Jurkat, Clone E6-1 (cell line): ENCODE measurements around the gene ANKRD39.
A peak's percentile ranks its signal among the peaks of the same experiment; 100 is the strongest.
"Not testable (repeated sequence)": the region's sequence is repeated elsewhere in the genome, so short reads cannot be mapped to it uniquely, and the experiment has no call there.

ENCODE experiments used
- DNase-seq: peaks from one replicate; pipeline ENCODE4 v3.0.0-alpha.2; 2011; ENCODE audit warnings: low read depth, low spot score
- H3K4me3 ChIP-seq: 2 replicates; pipeline ENCODE4 v1.5.1; 2011; ENCODE audit warnings: mild to moderate bottlenecking, low read length, control low read depth, moderate library complexity

ANKRD39 gene

DNA sequence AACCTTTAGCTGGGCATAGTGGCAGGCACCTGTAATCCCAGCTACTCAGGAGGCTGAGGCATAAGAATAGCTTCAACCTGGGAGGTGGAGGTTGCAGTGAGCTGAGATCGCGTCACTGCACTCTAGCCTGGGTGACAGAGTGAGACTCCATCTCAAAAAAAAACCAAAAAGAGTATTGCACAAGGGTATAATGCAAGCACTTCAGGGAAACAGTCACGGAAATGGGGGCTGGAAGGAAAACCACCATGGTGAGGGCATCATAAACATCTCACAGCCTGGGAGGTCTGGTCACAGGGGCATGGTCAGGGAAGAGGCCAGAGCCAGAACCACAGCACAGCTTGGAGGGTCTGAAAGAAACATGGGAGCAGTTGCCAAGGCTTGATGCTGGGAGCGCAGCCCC, 5.2 kb upstream of the ANKRD39 start:
- H3K4me3 ChIP-seq, DNase-seq: not testable (repeated sequence)

DNA sequence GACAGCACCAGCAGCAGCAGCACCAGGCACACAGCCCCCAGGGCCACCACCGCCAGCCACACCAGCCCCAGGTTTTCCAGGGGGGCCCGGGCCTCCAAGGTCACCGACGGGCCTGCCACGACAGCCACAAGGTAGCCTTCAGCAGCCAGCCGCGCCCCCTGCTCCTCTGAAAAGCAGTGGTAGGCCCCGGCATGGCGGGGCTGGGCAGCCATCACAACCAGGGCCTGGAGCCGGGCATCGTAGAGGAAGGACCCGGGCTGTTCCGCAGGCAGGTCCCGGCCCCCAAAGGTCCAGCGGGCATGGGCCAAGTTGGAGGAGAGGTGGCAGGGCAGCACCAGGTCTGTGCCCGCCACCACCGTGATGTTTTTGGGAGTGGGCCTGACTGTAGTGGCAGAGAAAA, 3.3 kb upstream of the ANKRD39 start:
- DNase-seq = no peak
- no peak overlapping the region for H3K4me3 ChIP-seq

DNA sequence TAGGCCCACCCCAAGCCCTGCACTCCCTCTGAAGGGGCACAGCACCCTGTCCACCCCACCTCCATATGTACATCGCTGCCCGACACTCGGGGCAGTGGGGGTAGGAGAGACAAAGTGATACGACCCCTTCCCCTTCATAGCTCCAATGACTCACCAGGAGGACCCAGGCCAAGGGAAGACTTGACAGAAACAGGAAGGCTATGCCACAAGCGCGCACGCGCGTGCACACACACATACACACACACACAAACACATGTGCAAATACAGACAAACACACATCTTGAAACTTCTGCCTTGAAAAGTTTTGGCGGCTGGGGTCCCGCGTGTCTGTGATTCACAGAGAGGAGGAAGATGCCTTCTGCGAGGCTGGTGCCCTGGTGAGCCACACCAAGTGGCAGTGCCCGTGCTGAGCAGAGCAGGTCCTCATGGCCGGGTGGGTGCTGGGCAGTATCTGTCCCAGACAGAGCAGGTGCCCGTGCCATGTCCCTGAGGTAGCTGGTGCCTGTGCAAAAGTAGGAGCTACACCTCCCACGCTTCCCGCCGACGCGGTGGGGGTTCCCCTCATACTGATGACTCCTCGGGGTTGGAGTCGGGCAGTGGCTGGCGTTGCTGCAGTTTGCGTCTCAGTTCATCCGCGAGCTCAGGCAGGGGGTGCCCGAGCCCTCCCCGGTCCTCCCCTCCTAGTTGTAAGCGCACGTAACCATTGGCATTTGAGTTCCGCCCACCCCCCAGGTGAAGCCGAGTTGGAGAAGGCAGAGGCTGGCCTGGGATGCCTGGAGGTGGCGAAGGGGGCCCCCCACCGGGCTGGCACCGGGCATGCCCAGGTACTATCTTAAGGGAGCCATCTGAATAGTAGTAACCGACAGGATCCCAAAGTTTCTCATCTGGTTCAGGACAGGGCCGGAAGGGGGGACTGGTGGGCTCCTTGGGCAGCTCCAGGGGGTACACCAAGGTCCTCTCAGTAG, 2.5 kb upstream of the ANKRD39 start:
- no peak for DNase-seq
- no peak overlapping the region for H3K4me3 ChIP-seq

DNA sequence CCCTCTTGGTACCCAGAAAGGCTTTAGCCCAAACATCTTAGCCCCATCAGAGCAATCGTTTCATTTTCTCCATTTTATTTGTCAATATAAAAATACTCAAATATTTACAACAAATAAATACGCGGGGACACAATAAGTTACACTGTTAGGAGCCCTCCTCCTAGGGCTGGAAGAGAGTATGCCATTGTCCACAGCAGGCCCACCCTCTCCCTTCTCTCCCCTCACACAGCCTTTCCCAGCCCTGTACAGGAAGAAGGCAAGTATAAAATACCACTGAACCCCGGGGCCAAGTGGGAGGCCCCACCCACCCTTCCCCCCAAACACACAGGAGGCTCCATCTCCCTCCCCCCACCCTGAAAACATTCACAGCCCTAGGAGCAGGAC, 1.9 kb upstream of the ANKRD39 start:
- no peak overlapping the region for H3K4me3 ChIP-seq
- DNase-seq = no peak

DNA sequence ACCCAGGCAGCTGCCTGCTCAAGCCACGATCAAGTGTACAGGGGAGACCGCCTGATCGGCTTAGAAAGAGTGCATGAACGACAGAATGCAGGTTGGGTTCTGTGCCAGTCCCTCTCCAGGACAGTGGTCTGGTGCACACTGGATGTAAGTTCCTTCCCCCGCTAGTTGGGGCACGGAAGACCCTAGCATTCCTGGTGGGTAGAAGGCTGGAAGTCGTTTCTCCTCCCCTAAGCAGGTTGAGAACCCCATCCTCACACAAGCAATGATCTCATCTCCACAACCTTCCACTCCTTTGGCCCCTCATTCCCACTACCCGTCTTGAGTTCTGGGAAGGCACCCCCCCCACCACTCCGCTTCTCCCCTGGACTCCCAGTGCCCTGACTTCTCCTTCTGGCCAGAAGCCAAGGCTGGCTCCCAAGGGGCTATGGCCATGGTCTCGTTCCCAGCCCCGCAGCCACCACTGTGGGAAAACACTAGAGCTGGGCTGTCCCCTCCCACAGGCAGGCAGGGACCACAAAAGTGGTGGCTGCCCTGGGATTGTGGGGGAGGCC, 1.4 kb upstream of the ANKRD39 start:
- H3K4me3 ChIP-seq = no peak overlapping the region
- no peak for DNase-seq

DNA sequence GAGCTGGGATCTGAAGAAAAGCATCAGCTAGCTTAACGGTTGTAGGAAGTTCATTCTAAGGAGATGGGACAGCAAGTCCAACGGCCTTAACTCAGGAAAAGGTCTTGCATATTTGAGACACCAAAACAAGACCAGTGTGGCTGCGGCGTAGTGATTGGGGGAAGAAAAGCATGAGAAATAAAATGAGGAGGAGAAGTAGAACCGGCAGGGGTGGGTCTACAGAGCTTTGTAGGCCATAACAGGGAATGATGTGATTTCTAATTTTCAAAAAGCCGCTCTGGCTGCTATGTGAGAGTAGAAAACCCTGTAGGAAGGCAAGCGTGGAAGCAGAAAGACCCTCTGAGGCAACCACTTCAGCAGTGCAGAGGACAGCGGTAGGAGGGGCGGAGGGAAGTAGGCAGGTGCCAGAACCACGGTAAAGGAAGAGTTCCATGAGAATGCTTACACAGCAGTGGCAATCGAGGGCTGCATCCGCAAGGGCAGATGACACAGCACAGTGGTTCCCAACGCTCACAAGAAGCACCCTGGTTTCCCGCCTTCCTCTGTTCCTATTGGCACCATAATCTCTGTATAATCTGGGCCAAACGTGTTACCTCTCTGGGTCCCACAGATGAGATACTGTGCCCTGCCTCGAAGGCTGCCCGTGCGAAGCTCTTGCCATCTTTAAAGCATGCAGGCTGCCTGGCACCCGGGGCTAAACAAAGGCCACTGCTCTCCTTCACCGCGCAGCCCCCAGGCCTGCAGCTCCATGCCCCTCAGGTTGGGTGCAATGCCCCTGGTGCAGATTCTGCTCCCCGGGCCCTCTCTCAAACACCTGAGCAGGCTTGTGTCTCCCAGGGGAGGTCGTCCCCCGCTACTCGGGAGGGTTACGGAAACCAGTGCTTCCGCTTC, 795 bp downstream of the ANKRD39 start:
- peak; percentile 57 for DNase-seq
- H3K4me3 ChIP-seq = peak overlapping the region; percentile 84

DNA sequence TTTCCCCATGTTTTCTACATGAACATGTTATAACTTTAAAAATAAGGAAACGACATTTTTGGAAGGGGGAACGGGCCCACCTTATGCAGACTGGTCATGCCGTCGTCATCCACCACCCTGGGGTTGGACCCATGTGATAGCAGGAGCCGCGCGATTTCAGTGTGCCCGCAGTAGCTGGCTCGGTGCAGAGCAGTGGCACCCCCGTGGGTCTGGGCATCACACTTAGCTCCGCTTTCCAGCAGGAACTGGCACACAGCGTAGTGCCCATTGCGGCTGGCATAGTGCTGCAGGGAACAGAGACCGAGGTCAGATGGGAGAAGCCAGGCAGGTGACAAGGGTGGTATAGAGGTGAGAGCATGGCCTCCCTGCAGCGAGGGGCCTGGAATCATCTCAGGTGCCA, 4.5 kb downstream of the ANKRD39 start:
- no peak overlapping the region for H3K4me3 ChIP-seq
- DNase-seq = no peak

DNA sequence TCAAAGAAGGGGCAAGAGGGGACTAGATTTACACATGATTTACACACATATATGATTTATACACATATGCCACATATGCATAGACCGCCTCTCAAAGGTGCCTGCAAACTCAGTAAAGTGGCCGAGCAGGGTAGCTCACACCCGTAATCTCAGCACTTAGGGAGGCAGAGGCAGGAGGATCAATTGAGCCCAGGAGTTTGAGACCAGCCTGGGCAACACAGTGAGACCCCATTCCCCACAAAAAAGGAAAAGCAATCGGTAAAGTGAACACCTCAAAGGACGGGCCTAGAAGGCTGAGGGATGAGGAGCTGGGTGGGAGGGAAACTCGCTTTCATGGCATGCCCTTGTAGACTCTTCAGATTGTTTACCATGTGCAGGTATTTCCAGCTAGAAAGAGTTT, 5.1 kb downstream of the ANKRD39 start:
- H3K4me3 ChIP-seq = no peak overlapping the region
- no peak for DNase-seq

DNA sequence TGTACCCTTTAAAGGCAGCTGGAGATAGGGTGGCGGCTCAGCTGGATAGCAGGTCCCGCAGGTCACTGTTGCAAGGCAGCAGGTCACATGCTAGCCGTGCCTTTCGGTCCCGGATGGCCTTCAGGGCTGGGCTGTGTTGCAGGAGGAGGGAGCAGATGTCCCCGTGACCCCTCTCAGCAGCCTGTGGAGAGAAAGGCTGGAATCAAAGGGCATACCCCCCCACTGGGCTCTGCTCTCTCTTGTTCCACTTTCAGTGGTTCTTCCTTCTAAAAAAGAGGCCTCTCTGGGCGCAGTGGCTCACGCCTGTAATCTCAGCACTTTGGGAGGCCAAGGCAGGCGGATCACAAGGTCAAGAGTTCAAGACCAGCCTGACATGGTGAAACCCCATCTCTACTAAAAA, 9.6 kb downstream of the ANKRD39 start:
- DNase-seq = no peak

DNA sequence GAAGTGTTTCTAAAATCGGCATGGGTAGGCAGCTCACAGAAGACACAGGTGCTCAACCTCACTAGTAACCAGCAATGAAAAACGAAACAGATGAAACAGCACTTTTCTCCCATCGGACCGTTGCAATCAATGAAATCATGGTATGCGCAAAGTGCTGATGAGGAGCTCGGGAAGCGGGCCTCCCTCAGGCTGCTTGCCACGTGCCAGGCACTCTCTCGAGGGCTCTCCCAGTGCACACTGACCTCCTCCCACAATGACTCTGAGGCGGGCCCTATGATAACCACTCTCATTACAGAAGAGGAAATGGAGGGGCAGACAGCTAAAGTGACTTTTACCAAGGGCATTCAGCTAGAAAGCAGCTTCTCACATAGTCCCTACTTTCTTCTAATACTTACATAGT, 10.2 kb downstream of the ANKRD39 start:
- H3K4me3 ChIP-seq = no peak overlapping the region
- no peak for DNase-seq

More for the DNA sequence above, 9.6 kb downstream of the ANKRD39 start:
- no peak overlapping the region for H3K4me3 ChIP-seq

DNA sequence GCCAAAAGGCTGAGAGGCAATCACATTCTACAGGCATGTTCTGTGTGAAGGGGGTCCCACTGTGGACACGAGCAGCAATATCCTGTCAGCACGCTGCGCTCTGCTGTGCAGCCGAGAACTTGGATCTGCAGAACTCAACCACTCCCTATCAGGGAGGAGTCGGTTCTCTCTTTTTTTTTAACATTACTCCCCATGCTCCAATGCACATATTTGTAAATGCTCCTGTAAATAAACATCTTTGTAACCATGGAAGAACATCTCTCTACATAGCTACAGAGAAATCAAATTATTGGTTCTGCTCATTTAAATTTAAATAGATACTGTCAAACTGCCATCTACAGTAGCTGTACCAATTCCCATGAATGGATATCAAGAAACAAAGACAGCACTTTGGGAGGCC, 11.0 kb downstream of the ANKRD39 start:
- no peak for DNase-seq
- no peak overlapping the region for H3K4me3 ChIP-seq

DNA sequence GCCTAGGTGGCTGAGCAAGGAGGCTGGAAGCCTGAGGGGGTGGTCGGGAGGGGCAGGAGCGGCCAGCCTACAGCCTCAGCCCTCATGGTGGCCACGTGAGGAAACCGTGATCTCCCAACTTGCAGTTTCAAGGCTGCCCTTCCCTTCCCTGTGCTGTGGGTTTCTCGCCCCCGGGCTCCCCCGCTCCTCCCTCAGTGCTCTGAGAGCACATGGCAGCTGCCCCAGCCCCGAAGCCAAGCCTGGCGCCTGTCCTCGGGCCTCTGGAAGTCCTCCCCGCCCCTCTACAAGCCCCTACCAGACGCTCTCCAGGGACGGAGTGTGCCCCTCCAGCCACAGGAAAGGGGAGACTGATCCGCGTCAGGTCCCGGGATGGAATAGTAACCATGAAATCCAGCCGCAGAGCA, 13.4 kb downstream of the ANKRD39 start:
- no peak for DNase-seq
- H3K4me3 ChIP-seq = no peak overlapping the region

DNA sequence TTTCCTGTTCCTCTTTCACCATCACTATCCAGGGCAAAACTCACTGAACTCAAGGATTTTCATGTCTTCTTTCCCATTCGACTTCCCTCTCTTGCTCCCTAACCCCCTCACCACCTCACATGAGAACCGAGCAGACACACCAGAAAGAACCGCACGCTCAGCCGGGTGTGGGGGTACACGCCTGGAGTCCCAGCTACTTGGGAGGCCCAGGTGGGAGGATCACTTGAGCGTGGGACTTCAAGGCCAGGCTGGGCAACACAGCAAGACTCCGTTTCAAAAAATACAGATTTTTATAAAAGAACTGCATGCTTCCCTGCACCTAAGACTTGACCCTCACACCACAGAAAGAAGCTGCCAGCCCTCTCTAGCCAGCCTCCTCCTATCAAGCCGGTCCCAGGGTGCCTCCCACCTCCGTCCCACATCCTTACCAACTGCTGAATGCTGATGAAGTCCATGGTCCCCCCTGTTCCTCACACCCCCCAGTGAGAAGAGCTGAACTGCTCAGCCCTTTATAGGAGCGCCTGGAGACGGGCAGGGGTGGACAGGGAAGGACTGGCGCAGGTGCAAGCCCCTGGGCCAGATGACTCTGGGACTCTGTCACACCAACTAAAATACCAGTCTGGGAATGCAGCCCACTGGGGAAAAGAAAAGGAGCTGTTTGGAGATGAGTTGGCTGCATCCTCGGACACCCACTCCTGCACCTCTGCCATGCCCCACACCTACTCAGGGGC, 14.1 kb downstream of the ANKRD39 start, which contains the start of gene ANKRD23:
TSS of gene ANKRD23 (minus strand) at position 484 of the 731 bp plus-strand sequence. CDS start at position 455, 29 bp downstream.
- no peak within 1 kb of the TSS for H3K4me3 ChIP-seq
- no peak for DNase-seq

DNA sequence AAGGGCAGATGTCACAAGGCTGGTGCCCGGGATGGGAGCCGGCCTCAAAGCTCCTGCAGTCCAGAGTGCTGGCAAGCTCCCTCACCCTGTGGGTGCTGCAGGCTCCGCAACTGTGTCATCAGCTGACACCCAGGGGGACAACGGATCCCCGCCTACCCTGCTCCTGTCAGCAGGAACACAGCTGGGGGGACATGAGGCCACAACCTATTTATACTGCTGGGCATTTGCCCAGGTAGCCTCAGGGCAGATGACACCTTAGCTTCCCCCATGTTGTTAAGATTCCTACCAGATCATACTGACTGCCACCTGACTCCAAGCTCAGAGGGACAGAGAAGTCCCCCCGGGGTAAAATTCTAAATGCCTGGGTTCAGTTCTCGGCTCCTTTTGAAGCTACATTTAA, 15.2 kb downstream of the ANKRD39 start:
- no peak overlapping the region for H3K4me3 ChIP-seq
- DNase-seq = no peak

DNA sequence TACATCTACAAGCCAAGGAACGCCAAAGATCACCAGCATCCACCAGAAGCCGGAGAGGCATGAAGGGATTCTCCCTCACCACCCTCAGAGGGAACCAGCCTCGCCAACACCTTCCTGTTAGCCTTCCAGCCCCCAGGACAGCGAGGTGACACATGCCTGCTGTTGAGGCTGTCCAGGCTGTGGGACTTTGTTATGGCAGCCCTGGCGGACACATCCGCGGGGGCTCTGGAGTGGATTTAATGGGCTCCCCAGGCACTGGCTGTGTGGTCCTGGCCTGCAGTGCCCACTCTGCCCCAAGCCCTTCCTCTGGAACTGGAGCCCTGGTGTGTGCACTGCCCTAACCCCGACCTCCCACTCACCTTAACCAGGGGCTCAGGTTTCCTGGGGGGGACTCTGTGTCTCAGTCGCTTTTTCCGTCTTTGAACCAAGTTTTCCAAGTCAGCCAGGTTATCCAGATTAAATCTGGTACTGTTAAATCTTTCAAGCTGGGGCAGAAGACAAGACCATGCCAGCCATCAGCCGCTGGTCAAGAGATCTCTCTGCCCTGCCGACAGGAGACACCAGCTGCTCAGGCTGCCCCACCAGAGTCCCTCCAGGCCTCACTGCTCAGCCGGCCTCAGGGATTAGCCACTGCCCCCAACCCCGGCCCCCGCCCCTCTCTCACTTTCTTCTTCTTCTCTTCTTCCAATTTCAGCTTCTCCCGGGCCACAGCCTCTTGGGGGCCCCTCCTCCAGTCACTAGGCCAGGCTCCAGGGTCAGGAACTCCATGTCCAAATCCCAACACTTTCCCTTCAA, 15.9 kb downstream of the ANKRD39 start:
- no peak overlapping the region for H3K4me3 ChIP-seq
- no peak for DNase-seq

DNA sequence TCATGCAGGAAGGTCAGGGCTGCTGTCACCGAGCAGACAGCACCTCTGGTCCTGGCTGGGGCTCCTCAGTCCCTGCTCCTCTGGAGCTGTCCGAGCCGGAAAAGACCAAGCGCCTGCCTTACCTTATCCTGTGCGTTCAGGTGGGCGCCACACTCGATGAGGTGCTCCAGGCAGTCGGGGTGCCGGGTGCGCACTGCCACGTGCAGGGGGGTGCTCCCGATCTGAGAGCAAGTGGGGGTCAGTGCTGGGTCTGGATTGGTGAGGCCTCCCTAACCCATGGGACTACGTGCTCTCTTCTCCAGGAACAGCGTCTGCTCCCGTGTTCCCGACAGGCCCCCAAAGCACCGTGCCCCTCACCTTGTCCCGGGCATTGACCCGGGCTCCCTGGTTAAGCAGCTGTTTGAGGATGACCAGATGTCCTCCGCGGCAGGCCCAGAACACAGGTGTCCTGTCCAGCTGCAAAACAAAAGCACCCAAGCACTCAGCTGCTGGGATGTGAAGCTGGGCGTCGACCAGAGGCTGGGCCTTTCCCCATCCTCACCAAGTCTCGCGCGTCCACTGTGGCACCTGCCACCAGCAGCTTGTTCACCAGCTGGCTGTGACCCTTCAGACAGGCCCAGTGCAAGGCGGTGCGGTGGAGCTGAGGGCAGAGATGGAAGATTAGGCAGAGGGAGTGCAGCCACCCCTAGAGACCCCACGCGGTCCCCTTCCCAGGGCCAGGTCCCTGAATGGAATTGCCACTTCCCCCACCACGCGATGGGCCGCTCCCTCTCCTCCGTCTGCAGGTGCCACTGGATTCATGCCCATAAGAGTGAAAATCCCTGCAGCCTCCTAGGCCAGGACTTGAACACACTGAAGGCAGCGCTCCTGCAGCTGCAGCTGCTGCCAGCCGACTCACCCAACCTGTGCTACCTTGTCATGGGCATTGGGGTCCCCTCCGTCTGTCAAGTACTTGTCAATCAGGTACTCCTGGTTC, 17.7 kb downstream of the ANKRD39 start:
- H3K4me3 ChIP-seq = no peak overlapping the region
- DNase-seq = no peak

DNA sequence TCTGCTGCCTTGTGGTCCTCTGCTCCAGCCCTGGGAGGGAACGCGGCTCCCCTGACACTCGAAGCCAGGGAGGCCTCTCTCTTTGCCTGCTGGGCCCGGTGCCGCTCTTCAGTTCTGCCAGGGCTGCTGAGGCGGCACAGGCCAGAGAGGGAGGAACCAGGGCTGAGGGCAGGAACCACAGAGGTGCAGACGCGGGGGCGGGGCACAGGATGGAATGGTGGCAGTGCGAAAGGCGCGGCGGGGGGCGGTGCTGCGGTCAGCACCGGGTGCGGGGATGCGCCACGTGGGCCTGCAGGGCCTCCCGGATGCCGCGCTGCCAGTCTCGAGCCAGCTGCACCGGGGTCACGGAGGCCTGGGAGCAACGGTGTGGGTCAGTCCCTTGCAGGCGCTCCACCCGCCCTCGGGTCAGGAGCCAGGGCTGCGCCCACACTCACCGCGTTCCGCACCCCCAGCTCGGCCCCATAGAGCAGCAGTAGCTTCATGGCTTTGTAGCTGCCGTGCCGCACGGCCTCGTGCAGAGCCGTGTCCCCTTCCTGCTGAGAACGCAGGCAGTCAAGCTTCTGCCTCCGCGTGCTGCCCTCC, 18.4 kb downstream of the ANKRD39 start:
- no peak overlapping the region for H3K4me3 ChIP-seq
- no peak for DNase-seq
